H9 (cell line): ENCODE results near the gene CAPN8. TPM values are rescaled to one million over a fixed set of nuclear protein-coding genes. Genes with fewer than 3 reads are reported as not detected.

Experiments used
- DNase-seq: peaks from one replicate; pipeline ENCODE4 v3.0.0-alpha.2; 2017
- H2AFZ ChIP-seq: one replicate; pipeline ENCODE4 v1.6.1; 2013; ENCODE audit warnings: mild to moderate bottlenecking, low read length, control low read depth, moderate library complexity
- H2AK5ac ChIP-seq: 2 replicates; pipeline ENCODE4 v1.6.1; 2013; ENCODE audit warnings: low read length, control low read depth, mixed read lengths; ENCODE audit not compliant: insufficient read length
- H2BK120ac ChIP-seq: one replicate; pipeline ENCODE4 v1.6.1; 2013; ENCODE audit warnings: low read depth, mild to moderate bottlenecking, low read length, control low read depth, inconsistent platforms; ENCODE audit not compliant: poor library complexity, severe bottlenecking
- H2BK12ac ChIP-seq: 2 replicates; pipeline ENCODE4 v1.6.1; 2013; ENCODE audit warnings: low read length, control low read depth, mixed read lengths, low read depth; ENCODE audit not compliant: insufficient read length
- H2BK15ac ChIP-seq: 2 replicates; pipeline ENCODE4 v1.6.1; 2013; ENCODE audit warnings: low read depth, low read length, control low read depth
- H2BK20ac ChIP-seq: one replicate; pipeline ENCODE4 v1.6.1; 2013; ENCODE audit warnings: low read depth, mild to moderate bottlenecking, low read length, control low read depth, inconsistent platforms; ENCODE audit not compliant: poor library complexity, severe bottlenecking
- H2BK5ac ChIP-seq: 2 replicates; pipeline ENCODE4 v1.6.1; 2013; ENCODE audit warnings: low read length, control low read depth, mixed read lengths; ENCODE audit not compliant: insufficient read length
- H3K14ac ChIP-seq: 2 replicates; pipeline ENCODE4 v1.6.1; 2013; ENCODE audit warnings: low read length, control low read depth; ENCODE audit not compliant: insufficient read depth
- H3K18ac ChIP-seq: 2 replicates; pipeline ENCODE4 v1.6.1; 2013; ENCODE audit warnings: low read depth, mild to moderate bottlenecking, mixed read lengths, low read length, control low read depth; ENCODE audit not compliant: insufficient read length
- H3K23ac ChIP-seq: 2 replicates; pipeline ENCODE4 v1.6.1; 2013; ENCODE audit warnings: low read length, control low read depth, mixed read lengths, low read depth; ENCODE audit not compliant: insufficient read length
- H3K23me2 ChIP-seq: 2 replicates; pipeline ENCODE4 v1.6.1; 2013; ENCODE audit warnings: low read depth, mild to moderate bottlenecking, mixed read lengths, low read length, control low read depth; ENCODE audit not compliant: insufficient read length, poor library complexity, severe bottlenecking
- H3K27ac ChIP-seq: 2 replicates; pipeline ENCODE4 v1.5.1; 2013; ENCODE audit warnings: low read length, control low read depth, mixed read lengths, low read depth; ENCODE audit not compliant: insufficient read length
- H3K27me3 ChIP-seq: 2 replicates; pipeline ENCODE4 v1.6.1; 2013; ENCODE audit warnings: low read length, control low read depth, inconsistent platforms; ENCODE audit not compliant: insufficient read depth
- H3K4ac ChIP-seq: 2 replicates; pipeline ENCODE4 v1.6.1; 2013; ENCODE audit warnings: low read depth, mild to moderate bottlenecking, control low read depth, inconsistent platforms, low read length, moderate library complexity
- H3K4me1 ChIP-seq: 2 replicates; pipeline ENCODE4 v1.6.1; 2013; ENCODE audit warnings: low read length, control low read depth, inconsistent platforms; ENCODE audit not compliant: insufficient read depth
- H3K4me2 ChIP-seq: 2 replicates; pipeline ENCODE4 v1.6.1; 2013; ENCODE audit warnings: low read length, control low read depth, mixed read lengths; ENCODE audit not compliant: insufficient read length, insufficient read depth
- H3K56ac ChIP-seq: 2 replicates; pipeline ENCODE4 v1.6.1; 2013; ENCODE audit warnings: low read depth, mild to moderate bottlenecking, mixed read lengths, low read length, control low read depth; ENCODE audit not compliant: insufficient read length
- H3K79me1 ChIP-seq: 2 replicates; pipeline ENCODE4 v1.6.1; 2013; ENCODE audit warnings: low read depth, mild to moderate bottlenecking, moderate library complexity, low read length, control low read depth, inconsistent platforms; ENCODE audit not compliant: insufficient read depth, poor library complexity, severe bottlenecking
- H3K79me2 ChIP-seq: 2 replicates; pipeline ENCODE4 v1.6.1; 2013; ENCODE audit warnings: low read length, control low read depth, inconsistent platforms; ENCODE audit not compliant: insufficient read depth
- H3K9ac ChIP-seq: 2 replicates; pipeline ENCODE4 v1.6.1; 2013; ENCODE audit warnings: low read length, control low read depth, mixed read lengths; ENCODE audit not compliant: insufficient read length; ENCODE audit errors: extremely low read depth
- H3K9me3 ChIP-seq: one replicate; pipeline ENCODE4 v1.6.1; 2013; ENCODE audit warnings: low read depth, low read length, inconsistent platforms; ENCODE audit not compliant: control insufficient read depth
- H3T11ph ChIP-seq: one replicate; pipeline ENCODE4 v1.6.1; 2013; ENCODE audit warnings: mild to moderate bottlenecking, low read length, control low read depth, inconsistent platforms
- H4K20me1 ChIP-seq: one replicate; pipeline ENCODE4 v1.6.1; 2013; ENCODE audit not compliant: control insufficient read depth, insufficient read length, insufficient read depth
- H4K5ac ChIP-seq: 2 replicates; pipeline ENCODE4 v1.6.1; 2013; ENCODE audit warnings: low read depth, mild to moderate bottlenecking, mixed read lengths, low read length, control low read depth; ENCODE audit not compliant: insufficient read length
- H4K8ac ChIP-seq: replicated peaks from 2 replicates; pipeline ENCODE4 v1.6.1; 2013; ENCODE audit warnings: low read length, control low read depth, mixed read lengths, low read depth; ENCODE audit not compliant: insufficient read length
- H4K91ac ChIP-seq: 2 replicates; pipeline ENCODE4 v1.6.1; 2013; ENCODE audit warnings: low read depth, mild to moderate bottlenecking, moderate library complexity, mixed read lengths, low read length, control low read depth; ENCODE audit not compliant: insufficient read length
- H3K27ac Mint-ChIP-seq, 3 experiments: 2 replicates in 2 of 3; 3 replicates in 1 of 3; pipeline ENCODE4 v1.8.0; 2020 to 2021; ENCODE audit warnings: mixed read lengths in 3 of 3, mild to moderate bottlenecking in 1 of 3, moderate library complexity in 1 of 3
- H3K27me3 Mint-ChIP-seq: 2 replicates; pipeline ENCODE4 v1.8.0; 2021; ENCODE audit warnings: low read depth, mild to moderate bottlenecking, moderate library complexity, mixed read lengths
- H3K36me3 Mint-ChIP-seq, 3 experiments: 2 replicates in 2 of 3; 3 replicates in 1 of 3; pipeline ENCODE4 v1.8.0; 2020 to 2021; ENCODE audit warnings: low read depth in 3 of 3, mixed read lengths in 3 of 3; ENCODE audit not compliant: insufficient read depth in 1 of 3
- H3K4me1 Mint-ChIP-seq, 2 experiments: 2 replicates each; pipeline ENCODE4 v1.8.0; 2020; ENCODE audit warnings: mixed read lengths in 2 of 2
- H3K4me3 Mint-ChIP-seq, 2 experiments: 2 replicates in 1 of 2; 3 replicates in 1 of 2; pipeline ENCODE4 v1.8.0; 2020 to 2021; ENCODE audit warnings: mild to moderate bottlenecking in 2 of 2, mixed read lengths in 2 of 2, moderate library complexity in 1 of 2
- H3K9me3 Mint-ChIP-seq, 2 experiments: 2 replicates in 1 of 2; 3 replicates in 1 of 2; pipeline ENCODE4 v1.8.0; 2020; ENCODE audit warnings: mild to moderate bottlenecking in 2 of 2, mixed read lengths in 2 of 2, moderate library complexity in 1 of 2
- CTCF ChIP-seq: fragments of 200-600 bp; sonication (generic); conservative IDR thresholded peaks from 3 replicates; pipeline ENCODE4 v1.8.0; 2021; ENCODE audit warnings: antibody characterized with exemption, mild to moderate bottlenecking
- WGBS: extraction: QIAGEN DNeasy Blood & Tissue Kit; methylation state at CpG from one replicate; pipeline ENCODE4 v1.1.7; 2013; ENCODE audit warnings: missing lambda C conversion rate, low lambda C conversion rate, mixed read lengths; ENCODE audit not compliant: insufficient read length; ENCODE audit errors: extremely low coverage; 5-methylcytosine and 5-hydroxymethylcytosine counted together
- total RNA-seq: library from RNA; stranded (reverse); gene quantifications from 2 replicates; pipeline ENCODE4 v1.2.1, GENCODE V29; 2021

Gene CAPN8
- total RNA-seq, 1 experiment from 2014 or later: not detected

GRCh38 chr1:223667484-223668182 is 2.1 kb upstream of the CAPN8 start:
- Mint-ChIP-seq H3K27me3 (peaks cover 1% of the 10 kb centered on the region; the same call in 1 of the 2 replicates), H3K4me1 (peaks cover 4 to 6% of the 10 kb centered on the region in 2 experiments), H3K36me3 (no peaks in the 10 kb centered on the region), H3K4me3 (no peak overlapping the region), H3K27ac (peak overlapping the region in 1 of 3 experiments; percentile 62; a peak in 1 of 7 replicates), H3K9me3 (peaks cover 0 to 3% of the 10 kb centered on the region in 2 experiments; a peak in 1 of 5 replicates)
- TF ChIP-seq CTCF: no peak
- no CpG with 5 or more reads among the region's 3 CpGs for WGBS
- Histone ChIP-seq H3K4me1 (no peaks in the 10 kb centered on the region), H2BK20ac (no peak overlapping the region), H2AK5ac (no peak overlapping the region), H3K23ac (no peak overlapping the region), H3K79me2 (no peaks in the 10 kb centered on the region), H4K5ac (no peak overlapping the region), H4K8ac (no peak overlapping the region), H2BK12ac (no peak overlapping the region), H3K9me3 (no peaks in the 10 kb centered on the region), H3T11ph (no peak overlapping the region), H4K91ac (no peak overlapping the region), H3K27me3 (no peaks in the 10 kb centered on the region), H3K14ac (no peak overlapping the region), H2BK15ac (no peak overlapping the region), H3K18ac (no peak overlapping the region), H3K79me1 (no peaks in the 10 kb centered on the region), H4K20me1 (no peaks in the 10 kb centered on the region), H3K4ac (no peak overlapping the region), H2BK5ac (no peak overlapping the region), H3K9ac (no peak overlapping the region), H3K56ac (no peak overlapping the region), H3K27ac (no peak overlapping the region), H3K4me2 (no peak overlapping the region), H2AFZ (no peak overlapping the region), H3K23me2 (no peaks in the 10 kb centered on the region), H2BK120ac (no peak overlapping the region)
- no peak for DNase-seq
